ENCODE results near the gene SLC24A4.

The SLC24A4 gene

DNA sequence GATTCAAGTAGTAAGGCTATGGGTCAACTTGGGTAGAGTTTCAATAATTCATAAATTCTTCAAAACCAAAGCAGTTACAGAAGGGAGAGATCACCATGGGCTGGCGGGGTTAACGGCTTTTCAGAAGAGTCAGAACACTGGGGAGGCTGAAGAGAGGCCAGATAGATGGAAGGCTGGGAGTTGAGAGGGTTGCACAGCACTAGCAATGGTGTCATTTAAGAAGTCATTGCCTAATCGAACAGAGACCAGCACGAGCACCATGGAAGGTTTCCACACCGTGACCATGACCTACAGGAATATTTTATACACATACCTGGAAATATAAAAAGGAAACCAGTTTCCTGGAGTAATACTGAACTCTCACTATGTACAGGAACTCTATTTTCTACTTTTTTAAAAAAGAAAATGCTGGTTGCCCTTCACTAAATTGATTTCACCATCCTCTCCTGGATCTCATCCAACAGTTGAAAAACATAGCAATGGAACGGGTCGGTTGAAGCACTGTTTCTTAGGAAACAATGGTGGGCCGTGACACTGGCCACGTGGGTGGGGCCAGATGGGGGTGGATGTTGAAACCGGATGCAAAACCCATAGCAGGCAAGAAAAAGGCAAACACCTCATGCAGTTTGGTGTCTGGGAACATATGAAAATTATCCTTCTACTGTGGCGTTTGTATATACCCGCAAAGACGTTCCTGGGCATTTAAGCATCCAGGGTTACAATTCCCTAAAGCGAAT, 152.7 kb downstream of the SLC24A4 start:
- no peak for DNase-seq (ENCODE audit: low spot score)

DNA sequence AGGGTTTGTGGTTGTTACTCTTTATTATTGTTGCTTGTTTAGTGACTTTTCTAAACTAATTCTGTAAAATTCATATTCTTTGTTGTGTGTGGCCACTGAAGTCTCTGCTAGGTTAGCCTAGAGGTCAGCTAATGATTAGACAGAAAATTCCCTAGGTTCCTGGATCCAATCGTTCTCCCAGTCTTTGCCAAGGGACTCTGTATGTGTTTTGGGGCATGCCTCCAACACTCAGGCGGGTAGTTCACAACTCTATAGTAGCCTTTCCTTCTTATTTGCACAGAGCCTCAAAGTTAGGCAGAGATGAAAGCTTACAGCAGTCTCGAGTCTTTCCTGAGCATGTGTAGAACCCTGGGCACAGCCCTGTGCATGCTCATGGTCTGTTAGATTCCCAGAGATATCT, 157.9 kb downstream of the SLC24A4 start:
- no peak for DNase-seq (ENCODE audit: low spot score)

DNA sequence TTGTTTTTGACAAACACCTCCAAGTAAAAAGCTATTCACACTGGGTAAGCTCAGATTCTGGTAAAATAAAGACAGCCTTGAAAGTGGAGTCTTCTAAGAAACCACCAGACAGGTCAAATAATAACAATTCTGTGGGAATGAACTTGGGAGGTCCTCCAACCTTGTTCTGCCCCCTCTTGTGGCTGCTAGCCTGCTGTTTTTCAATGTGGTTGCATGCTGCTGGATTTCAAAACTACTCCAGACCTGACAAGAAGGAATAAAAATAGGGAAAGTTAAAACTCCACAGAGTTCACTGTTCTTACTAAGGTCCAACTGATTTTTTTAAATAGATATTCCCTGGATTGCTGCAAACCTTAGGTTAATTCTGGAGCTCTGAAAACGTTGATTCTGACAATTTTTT, 158.4 kb downstream of the SLC24A4 start:
- DNase-seq (ENCODE audit: low spot score), result no peak

DNA sequence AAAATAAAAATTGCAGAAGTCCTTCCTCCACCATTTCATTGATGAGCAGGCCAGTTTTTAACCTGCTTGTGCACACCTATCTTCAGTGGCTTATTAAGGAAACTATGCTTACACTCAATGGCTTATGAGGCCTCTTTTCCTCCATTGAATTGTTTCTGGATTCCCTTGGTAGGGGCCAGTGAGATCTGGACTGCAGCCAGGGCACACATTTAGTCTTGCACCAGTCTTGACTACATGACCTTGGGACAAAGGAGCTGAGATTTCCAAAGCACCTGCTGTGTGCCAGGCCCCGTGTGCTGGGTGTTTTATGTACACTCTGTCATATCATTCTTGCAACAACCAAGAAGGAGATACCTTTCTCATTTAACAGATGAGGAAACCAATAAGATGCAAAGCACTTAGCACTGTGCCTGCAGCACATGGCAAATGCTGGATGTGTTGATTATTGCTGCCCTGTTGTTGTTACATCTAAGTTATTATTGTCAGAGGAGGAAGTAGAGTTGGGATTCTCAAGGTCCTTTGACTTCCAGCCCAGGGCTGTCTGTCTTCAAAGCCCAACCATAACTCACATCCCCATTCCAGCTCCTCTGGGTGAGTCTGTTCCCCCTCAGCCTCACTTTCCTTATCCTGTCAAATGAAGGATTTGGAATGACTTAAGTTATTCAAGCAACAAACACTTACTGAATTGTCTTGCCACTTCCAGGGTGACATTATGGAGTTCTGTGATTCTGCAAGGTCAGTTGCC, 159.0 kb downstream of the SLC24A4 start:
- no peak for DNase-seq (ENCODE audit: low spot score)

DNA sequence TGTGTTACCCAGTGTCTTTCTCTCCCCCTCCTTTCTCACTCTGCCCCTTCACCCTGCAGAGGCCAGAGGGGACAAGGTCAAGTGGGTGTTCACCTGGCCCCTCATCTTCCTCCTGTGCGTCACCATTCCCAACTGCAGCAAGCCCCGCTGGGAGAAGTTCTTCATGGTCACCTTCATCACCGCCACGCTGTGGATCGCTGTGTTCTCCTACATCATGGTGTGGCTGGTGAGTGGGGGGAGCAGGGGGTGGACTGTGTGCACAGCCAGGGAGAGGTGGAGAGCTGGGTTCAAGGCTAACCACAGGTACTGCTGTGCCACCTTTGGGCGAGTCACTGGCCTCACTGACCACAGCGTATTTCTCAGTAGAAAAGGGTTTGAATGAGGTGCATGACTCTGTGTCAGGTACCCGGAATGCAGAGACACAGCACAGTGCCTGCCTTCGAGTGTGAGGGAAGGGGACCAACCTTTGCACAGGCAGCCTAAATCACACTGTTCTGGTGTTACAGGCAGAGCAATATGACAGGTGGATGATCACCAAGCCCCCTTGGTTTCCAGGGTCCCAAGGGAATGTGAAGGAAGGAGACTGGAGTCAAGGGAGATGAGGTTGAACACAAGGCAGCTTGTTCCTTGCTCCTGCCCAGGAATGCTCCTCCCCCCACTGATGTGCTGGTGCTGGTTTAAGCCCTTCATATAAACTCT, 159.8 kb downstream of the SLC24A4 start:
- DNase-seq (ENCODE audit: low spot score), result no peak

DNA sequence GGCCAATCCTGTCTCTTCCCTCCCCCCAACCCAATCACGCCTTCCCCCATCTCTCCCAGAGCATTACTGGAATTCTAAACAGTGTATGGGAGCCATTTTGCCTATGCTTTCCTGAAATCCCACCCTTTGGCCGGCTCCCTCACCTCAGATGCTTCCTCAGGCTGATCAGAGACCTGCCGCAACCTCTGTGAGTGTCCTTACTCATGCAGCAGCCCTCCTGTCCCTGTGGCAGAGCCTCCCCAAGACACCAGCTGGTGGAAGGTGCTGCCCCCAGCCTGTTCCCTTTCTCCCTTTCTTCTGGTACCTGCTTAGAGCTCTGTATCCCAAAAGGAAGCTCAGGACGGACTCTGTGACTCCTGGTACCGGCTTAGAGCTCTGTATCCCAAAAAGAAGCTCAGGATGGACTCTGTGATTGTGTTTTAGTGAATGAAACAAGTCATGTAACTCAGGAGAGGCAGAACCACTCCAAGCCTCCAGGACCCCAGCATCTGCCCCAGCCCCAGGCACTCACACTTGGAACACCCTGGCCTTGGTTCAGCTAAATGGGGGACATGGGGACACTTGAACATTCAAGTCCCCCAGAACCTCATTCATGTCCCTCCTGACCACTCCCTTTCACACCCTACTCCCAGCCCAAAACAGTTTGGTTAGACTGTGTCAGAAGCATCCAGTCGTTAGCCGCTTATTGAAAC, 161.3 kb downstream of the SLC24A4 start:
- DNase-seq (ENCODE audit: low spot score), result no peak

DNA sequence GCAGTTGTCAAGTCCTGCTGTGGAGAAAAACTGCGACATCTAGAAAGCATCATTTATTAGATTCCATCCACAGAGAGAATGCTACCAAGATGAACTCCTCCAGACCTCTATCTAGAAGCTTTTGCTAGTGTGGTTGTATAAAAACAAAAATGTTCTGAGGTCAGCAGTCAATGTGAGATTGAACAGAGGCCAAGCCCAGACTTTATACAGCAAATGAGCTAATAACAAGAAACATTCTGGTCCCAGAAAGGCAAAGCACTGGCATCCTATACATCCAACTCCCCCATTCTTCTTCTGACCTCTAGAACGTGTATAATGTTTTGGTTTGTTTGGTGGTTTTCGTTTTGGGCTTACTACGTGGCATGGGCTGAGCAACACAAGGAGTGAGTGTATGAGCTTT, 163.9 kb downstream of the SLC24A4 start:
- DNase-seq (ENCODE audit: low spot score), result no peak

DNA sequence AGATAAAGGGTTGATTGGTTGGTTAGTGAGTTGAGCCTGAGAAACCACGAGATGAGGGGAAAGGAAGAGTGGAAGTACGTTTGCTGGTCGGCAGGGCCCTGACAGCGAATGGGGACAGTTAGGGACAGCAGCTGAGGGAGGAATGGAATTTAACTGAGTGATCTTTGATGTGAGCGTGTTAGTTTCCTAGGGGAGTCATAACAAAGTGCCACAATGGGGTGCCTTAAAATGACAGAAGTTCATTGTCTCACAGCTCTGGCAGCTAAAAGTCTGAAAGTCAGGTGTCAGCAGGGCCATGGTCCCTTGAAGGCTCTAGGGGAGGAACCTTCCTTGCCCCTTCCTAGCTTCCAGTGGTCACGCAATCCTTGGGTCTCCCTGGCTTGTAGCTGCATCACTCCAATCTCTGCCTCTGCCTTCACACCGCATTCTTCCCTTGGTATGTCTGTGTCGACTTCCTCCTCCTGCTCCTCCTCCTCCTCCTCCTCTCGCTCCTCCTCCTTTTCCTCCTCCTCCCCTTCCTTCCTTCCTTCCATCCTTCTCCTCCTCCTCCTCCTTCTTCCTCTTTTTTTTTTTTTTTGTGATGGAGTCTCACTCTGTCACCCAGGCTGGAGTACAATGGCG, 164.7 kb downstream of the SLC24A4 start:
- no peak for DNase-seq (ENCODE audit: low spot score)

DNA sequence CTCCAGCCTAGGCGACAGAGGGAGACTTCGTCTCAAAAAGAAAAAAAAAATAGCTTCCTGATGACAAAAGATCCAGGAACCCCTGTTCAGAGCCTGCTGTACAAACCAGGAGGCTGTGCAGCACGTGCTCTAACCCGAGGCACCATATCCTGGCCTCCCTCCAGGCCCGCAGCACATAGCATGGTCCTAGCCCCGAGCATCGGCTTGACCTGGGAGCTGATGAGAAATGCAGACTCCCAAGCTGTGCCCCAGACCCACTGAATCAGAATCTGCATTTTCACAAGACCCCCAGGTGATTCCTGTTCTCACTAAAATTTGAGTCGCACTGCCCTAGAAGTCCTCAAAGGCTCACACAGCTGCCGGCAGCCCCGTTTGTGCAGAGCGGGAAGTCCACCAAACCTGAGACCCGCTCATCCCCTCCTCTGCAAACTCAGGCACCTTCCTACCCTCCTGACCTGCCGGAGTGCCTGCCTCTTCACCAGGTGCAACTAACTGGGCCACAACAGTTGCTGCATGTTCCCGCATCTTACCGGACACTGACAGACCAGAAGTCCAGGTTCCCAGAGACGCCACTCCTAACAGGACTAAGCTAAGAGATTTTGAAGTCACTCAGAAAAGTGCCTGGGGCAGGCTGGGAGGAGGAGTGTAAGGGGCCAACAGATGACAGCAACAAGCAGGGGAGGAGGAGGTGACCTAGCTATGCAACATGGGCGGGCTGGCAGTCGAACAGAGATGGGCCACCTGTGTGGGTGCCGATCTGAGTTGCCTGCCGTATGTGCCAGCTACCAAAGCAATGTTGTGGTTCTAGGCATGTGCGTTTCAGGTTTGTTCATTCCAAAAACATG, 166.7 kb downstream of the SLC24A4 start:
- no peak for DNase-seq (ENCODE audit: low spot score)

DNA sequence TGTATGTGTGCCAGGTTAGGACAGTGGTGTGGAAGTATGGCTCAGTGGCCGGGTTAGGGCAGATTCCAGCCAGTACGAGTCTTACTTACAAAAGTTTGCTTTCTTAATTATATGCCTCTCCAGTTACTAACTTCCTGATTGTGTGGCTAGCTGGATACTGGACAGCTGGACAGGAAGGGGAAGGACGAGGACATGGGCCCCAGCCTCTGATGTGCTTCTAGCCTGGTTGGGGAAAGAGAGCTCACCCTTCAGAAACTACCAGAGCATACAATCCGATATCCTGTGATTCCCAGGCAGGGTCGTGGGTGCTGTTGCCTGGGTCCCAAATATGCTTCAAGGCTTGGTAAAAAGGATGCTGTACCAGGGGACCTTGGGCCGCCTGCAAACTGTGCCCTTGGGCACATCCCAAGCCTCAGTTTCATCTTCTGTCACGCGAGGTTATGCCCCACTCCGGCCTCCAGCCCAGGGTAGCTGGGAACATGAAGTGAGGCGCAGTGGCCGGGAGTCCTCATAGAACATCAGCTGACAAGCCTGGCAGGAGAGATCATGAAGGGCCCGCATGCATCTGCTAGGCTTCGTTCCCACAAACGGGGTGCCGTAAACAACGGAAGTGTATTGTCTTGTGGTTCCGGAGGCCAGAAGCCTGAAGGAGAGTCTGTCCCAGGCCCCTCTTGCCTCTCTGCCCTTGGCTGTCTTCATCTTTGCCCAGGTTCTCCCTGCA, 167.4 kb downstream of the SLC24A4 start:
- DNase-seq (ENCODE audit: low spot score), result no peak

DNA sequence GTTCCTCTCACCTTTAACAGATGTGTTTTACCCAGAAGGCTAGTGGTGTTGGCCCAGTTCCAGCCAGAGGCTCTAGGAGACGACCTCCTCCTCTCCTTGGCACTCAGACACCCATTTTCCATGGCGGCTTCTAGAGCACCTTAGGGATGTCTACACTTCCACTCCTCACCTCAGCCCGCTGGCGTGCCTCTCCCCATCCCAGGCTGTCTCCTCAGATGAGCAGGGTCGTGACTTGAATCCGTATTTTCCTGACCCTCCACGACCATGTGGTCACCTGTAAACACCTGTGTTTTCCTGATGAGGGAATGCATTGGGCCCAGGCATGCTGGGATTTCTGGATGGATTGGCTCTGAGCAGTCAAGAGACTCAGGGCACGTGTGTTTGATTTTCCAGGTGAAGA, 168.8 kb downstream of the SLC24A4 start:
- DNase-seq (ENCODE audit: low spot score), result no peak

DNA sequence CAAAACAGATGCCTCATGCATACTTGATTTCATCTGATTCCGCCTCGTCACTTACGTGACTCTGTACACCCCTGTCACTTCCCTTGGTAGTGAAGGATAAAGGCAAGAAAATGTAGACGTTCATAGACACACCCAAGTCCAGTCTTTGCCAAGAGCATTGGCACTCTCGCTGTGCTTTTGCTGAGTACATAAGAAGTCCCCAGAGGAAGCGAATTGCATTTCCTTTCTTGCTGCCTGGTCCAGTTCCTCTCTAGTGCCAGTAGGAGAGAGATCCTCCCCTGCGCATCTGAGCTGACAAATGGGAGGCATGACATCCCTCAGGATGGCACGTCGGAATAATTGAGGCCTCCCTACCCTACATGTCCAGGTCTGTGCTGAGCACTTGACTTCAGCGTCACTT, 169.3 kb downstream of the SLC24A4 start:
- no peak for DNase-seq (ENCODE audit: low spot score)

DNA sequence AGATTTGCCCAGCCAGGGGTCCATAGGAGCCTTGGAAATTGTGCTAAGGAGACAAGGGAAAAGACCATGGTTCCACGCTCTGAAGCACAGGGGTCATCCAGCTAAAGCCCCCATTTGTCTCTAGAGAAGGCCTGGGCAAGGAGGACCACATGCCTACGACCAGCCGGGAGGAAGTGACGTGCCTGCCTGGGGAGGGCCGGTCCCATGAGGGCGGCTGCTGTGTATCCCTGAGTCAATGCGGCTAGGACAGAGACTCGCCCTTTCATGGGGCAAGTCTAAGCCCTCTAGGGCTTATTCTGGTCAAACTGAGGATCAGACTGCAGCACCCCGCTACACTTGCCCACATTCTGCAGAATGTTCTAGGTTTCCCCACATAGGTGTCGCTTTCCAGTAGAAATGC, 170.1 kb downstream of the SLC24A4 start:
- no peak for DNase-seq (ENCODE audit: low spot score)

DNA sequence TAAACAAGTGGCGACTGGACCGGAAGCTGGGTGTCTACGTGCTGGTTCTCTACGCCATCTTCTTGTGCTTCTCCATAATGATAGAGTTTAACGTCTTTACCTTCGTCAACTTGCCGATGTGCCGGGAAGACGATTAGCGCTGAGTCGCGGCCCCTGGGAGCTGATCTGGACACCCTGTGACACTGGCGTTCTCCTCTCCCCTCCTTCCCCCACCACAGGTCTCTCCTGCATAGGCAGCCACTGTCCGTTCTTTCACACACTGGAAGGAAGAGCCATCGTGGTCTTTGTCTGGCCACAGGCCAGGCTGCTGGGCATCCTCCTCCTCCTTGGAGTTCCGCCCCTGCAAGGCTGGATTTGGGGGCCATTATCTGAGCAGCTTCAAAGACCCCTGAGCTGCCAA, 170.5 kb downstream of the SLC24A4 start:
- no peak for DNase-seq (ENCODE audit: low spot score)

DNA sequence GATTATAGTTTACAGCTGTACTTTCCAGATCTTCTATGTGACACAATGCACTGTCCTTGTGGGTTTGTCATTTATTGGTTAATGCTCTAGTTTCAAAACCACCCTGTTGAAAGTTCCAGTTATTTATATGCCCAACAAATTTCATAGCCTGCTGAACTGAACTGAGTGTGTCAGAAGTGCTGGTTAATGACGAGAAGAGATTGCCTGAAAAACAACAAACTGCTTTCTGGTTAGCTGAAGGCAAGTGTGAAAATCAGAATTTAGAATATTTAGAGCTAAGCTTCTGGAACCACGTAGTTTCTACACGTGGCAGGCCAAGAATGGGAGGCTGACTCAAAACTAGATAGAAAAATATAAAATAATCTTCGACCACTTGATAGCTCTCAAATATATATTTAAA, 171.5 kb downstream of the SLC24A4 start:
- no peak for DNase-seq (ENCODE audit: low spot score)

DNA sequence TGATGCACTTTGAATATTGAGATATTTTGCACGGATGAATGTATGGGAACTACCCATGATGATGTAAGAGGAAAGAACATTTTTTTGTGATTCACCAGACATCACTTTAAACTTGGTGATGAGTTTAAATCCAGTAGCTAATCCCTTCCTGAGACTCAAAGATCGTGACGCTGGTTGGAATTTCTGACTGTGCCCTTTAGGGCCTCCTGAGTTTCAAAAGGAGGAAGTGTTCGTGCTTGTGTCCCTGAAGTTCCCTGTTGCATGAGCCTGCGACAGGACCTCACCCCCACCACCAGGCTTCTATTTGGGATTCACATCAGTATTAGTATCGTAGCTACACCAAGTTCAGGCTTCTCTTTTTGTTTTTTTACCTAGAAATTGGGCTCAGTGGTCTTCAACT, 172.1 kb downstream of the SLC24A4 start:
- DNase-seq (ENCODE audit: low spot score), result no peak

DNA sequence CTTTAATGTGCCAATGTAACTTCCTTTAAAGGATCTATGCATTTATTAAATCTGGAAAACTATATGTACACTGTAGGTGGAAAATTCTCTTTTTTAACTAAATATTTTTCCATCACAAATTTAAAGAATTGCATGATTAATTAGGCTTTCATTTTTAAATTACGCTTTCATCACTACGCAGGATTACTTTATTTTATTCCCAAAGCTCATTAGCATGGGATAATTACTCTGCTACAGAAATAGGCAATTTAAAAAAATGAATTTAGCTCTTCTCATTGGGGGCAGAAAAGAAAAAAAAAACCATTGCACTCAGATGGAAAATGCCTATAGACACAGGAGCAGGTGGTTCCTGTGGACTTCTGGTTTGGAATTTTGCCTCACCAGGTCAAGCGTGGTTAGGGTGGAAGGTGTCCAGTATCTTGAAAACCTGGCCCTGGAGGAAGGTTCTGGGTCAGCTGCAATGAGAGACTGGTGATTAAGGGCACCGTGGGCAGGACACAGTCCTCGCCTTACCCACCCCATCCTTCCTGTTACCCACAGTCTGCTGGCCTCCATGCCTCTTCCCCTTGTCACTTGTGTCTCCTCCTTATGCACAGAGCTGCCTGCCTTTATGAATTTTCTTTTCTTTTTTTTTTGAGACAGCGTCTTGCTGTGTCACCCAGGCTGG, 173.4 kb downstream of the SLC24A4 start:
- DNase-seq (ENCODE audit: low spot score), result no peak

DNA sequence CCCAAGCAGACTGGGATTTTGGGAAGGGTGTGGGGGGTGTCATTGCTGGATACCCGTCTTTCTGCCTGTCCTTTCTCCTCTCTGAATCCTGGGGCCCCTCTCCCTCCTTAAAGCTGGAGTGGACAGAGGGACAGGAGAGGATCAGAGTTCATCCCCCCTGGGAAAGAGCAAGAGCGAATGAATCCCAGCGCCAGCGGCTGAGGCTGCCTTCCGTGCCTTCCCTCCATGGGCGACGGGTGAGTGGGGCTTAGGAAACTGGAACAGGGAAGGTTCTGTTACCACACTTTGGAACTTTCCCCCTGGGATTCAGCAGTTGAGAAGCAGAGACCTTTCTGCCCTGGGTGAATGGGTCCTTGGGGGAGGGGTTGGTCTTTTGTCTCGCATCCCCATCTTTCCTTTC, 174.4 kb downstream of the SLC24A4 start:
- no peak for DNase-seq (ENCODE audit: low spot score)

DNA sequence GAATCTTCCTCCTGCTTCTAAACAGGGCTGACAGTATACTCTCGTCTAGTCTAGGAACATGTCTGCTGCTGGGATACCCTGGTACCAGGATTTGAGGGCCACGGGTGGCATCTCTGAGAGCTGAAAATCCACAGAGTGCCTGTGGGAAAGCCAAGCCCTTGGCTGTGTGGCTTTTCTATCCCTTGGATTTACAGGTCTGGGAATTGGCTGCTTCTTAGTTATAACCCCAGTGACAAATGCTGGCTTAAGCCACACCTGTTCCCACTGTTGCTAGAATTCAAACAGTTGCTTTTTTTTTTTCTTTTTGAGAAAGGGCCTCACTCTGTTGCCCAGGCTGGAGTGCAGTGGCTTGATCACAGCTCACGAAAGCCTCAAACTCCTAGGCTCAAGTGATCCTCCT, 176.3 kb downstream of the SLC24A4 start:
- no peak for DNase-seq (ENCODE audit: low spot score)

DNA sequence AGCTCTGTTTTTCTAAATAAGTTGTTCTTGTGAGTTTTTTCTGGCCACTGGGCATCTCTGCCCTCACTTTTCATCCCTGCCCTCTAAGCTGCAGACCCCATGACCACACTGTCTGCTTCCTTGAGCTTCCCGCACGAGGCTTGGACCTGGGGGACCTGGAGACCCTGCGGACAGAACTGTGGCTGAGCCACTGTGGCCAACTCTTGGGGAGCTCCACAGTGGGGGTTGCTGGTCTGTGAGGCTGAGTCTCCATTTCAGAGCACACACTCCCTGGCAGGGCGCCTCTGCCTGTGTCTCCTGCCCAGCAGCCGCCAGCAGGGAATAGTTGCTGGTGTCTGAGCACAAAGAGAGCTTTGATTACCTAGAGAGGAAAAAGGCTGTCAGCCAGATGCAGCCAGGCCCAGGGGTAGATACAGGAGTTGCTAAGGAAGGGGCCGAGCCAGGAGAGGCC, 177.6 kb downstream of the SLC24A4 start:
- no peak for DNase-seq (ENCODE audit: low spot score)
